Liver (tissue), 9 donors: ENCODE measurements around the gene DSCAML1. TPM values are rescaled to one million over a fixed set of nuclear protein-coding genes. Genes with fewer than 3 reads are reported as not detected.

Experiments
- DNase-seq: peaks from one replicate; pipeline ENCODE4 v3.0.0-alpha.2; 2017; ENCODE audit warnings: low spot score
- H3K27ac ChIP-seq, 2 donors: one replicate each; pipeline ENCODE4 v1.7.0; 2013; ENCODE audit warnings: inconsistent platforms in 2 of 2, low read length in 2 of 2, control low read depth in 1 of 2, low read depth in 1 of 2, mild to moderate bottlenecking in 1 of 2
- H3K27me3 ChIP-seq, 4 donors: one replicate each; pipeline versions ENCODE4 v1.6.1 to v1.7.0; 2013; ENCODE audit warnings: low read length in 3 of 4, inconsistent platforms in 1 of 4, mild to moderate bottlenecking in 1 of 4, moderate library complexity in 1 of 4; ENCODE audit not compliant: control insufficient read depth in 4 of 4, insufficient read depth in 4 of 4
- H3K36me3 ChIP-seq, 4 donors: one replicate each; pipeline versions ENCODE4 v1.6.1 to v1.7.0; 2013; ENCODE audit warnings: low read length in 3 of 4, mild to moderate bottlenecking in 3 of 4, low read depth in 1 of 4, moderate library complexity in 1 of 4; ENCODE audit not compliant: control insufficient read depth in 4 of 4, insufficient read depth in 3 of 4
- H3K4me1 ChIP-seq, 4 donors: one replicate each; pipeline versions ENCODE4 v1.6.1 to v1.7.0; 2013; ENCODE audit warnings: low read length in 3 of 4, mild to moderate bottlenecking in 3 of 4, moderate library complexity in 1 of 4; ENCODE audit not compliant: control insufficient read depth in 4 of 4, insufficient read depth in 4 of 4
- H3K4me3 ChIP-seq, 3 donors: one replicate each; pipeline versions ENCODE4 v1.6.1 to v1.7.0; 2013; ENCODE audit warnings: low read length in 3 of 3, control low read depth in 1 of 3, low read depth in 1 of 3, mild to moderate bottlenecking in 1 of 3
- H3K9ac ChIP-seq, 2 donors: one replicate each; pipeline ENCODE4 v1.7.0; 2013; ENCODE audit warnings: low read length in 2 of 2, mild to moderate bottlenecking in 2 of 2, moderate library complexity in 2 of 2, control low read depth in 1 of 2, low read depth in 1 of 2
- H3K9me3 ChIP-seq, 4 donors: one replicate each; pipeline versions ENCODE4 v1.6.1 to v1.7.0; 2013; ENCODE audit warnings: low read length in 3 of 4; ENCODE audit not compliant: control insufficient read depth in 4 of 4
- EGR1 ChIP-seq, 2 donors: IDR thresholded peaks; 2 replicates each; pipeline ENCODE4 v1.6.1; 2016 to 2018; ENCODE audit warnings: antibody characterized with exemption in 2 of 2, low read depth in 2 of 2
- FOXA1 ChIP-seq: IDR thresholded peaks from 2 replicates; pipeline ENCODE4 v1.6.1; 2016; ENCODE audit warnings: antibody characterized with exemption
- FOXA2 ChIP-seq: IDR thresholded peaks from 2 replicates; pipeline ENCODE4 v1.6.1; 2016; ENCODE audit warnings: antibody characterized with exemption
- HNF4A ChIP-seq, 2 donors: conservative IDR thresholded peaks; 2 replicates each; pipeline ENCODE4 v1.6.1; 2016; ENCODE audit warnings: antibody characterized with exemption in 2 of 2, mild to moderate bottlenecking in 2 of 2
- HNF4G ChIP-seq: IDR thresholded peaks from 2 replicates; pipeline ENCODE4 v1.6.1; 2016; ENCODE audit warnings: antibody characterized with exemption
- JUND ChIP-seq, 2 donors: IDR thresholded peaks; 2 replicates each; pipeline ENCODE4 v1.6.1; 2016; ENCODE audit warnings: antibody characterized with exemption in 2 of 2
- NR2F2 ChIP-seq: IDR thresholded peaks from 2 replicates; pipeline ENCODE4 v1.6.1; 2016; ENCODE audit warnings: antibody characterized with exemption
- RAD21 ChIP-seq, 2 donors: IDR thresholded peaks; 2 replicates each; pipeline ENCODE4 v1.6.1; 2016; ENCODE audit warnings: antibody characterized with exemption in 2 of 2, mild to moderate bottlenecking in 2 of 2
- RXRA ChIP-seq, 2 donors: IDR thresholded peaks; 2 replicates each; pipeline ENCODE4 v1.6.1; 2017 to 2018; ENCODE audit warnings: antibody characterized with exemption in 2 of 2, mild to moderate bottlenecking in 1 of 2
- SP1 ChIP-seq: IDR thresholded peaks from 2 replicates; pipeline ENCODE4 v1.6.1; 2018; ENCODE audit warnings: antibody characterized with exemption, mild to moderate bottlenecking
- TAF1 ChIP-seq: conservative IDR thresholded peaks from 2 replicates; pipeline ENCODE4 v1.6.1; 2016; ENCODE audit warnings: antibody characterized with exemption, mild to moderate bottlenecking
- YY1 ChIP-seq: IDR thresholded peaks from 2 replicates; pipeline ENCODE4 v1.6.1; 2016; ENCODE audit warnings: antibody characterized with exemption, mild to moderate bottlenecking
- WGBS: extraction: QIAGEN DNeasy Blood & Tissue Kit; methylation state at CpG from one replicate; pipeline ENCODE4 v1.1.7; 2013; 5-methylcytosine and 5-hydroxymethylcytosine counted together
- polyA plus RNA-seq, 2 donors: library from polyadenylated mRNA; stranded (reverse) in 1 of 2; unstranded in 1 of 2; fragments of 200-250 nt in 1 of 2; fragments of >200 nt in 1 of 2; fragmentation: Nextera tagmentation in 1 of 2; extraction: Ambion mirVana in 1 of 2; gene quantifications; one replicate each; pipeline versions ENCODE4 v1.2.1 to v1.2.3, GENCODE V29; 2013 to 2015
- total RNA-seq, 2 donors: library from RNA; depleted of rRNA; stranded (reverse); fragments of >200 nt; gene quantifications; one replicate each; pipeline ENCODE4 v1.2.3, GENCODE V29; 2014
- TF ChIP-seq, protein P1 (sequence below): IDR thresholded peaks from 2 replicates; pipeline ENCODE4 v1.6.1; 2016; ENCODE audit warnings: antibody characterized with exemption
- TF ChIP-seq, protein P2 (sequence below): IDR thresholded peaks from 2 replicates; pipeline ENCODE4 v1.6.1; 2016; ENCODE audit warnings: antibody characterized with exemption
- TF ChIP-seq, protein P3 (sequence below): fragments of 150-350 bp; IDR thresholded peaks from 2 replicates; pipeline ENCODE4 v1.5.1; 2017; ENCODE audit warnings: improper control_type of control experiment, low read depth, low read length; ENCODE audit not compliant: missing input control
- TF ChIP-seq, protein P4 (sequence below): IDR thresholded peaks from 2 replicates; pipeline ENCODE4 v1.6.1; 2016; ENCODE audit warnings: antibody characterized with exemption, mild to moderate bottlenecking
- TF ChIP-seq, protein P5 (sequence below): IDR thresholded peaks from 2 replicates; pipeline ENCODE4 v1.6.1; 2016; ENCODE audit warnings: antibody characterized with exemption
- donor health status: healthy.
- donor health status: healthy.
- donor health status: healthy.
- donor health status: healthy.
- donor health status: healthy.

DSCAML1 gene
- total and polyA plus RNA-seq, 4 donors: 0.07 to 0.42 (median 0.20) TPM

DNA sequence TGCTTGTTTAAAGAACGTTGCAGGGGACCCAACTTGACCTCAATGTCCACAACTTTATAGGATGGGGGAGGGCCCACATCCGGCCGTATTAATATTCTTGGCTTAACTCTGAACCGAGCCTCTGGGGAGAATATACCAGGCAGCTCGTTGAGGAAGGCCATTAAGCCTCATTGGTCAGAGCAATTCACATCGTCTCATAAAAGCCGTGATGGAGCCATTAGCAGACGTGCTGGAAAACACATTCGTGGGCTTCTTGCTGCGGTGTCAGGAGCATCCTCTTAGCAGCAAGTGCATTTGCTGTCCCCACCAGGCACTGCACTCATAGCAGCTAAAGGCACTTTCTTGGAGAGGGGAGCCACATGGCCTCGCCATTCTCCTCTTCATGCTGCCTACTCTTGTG is 14.9 kb downstream of the DSCAML1 start:
- Histone ChIP-seq H3K36me3 (no peaks in the 10 kb centered on the region), H3K27ac (no peak overlapping the region), H3K9me3 (no peaks in the 10 kb centered on the region), H3K4me3 (no peak overlapping the region), H3K27me3 (peaks cover 0 to 4% (median 0%) of the 10 kb centered on the region in 4 donors), H3K9ac (no peak overlapping the region), H3K4me1 (no peaks in the 10 kb centered on the region)
- DNase-seq: no peak
- WGBS: 66% methylated on average over 11 of the region's 11 CpGs
- TF ChIP-seq EGR1 (IDR thresholded peaks at IDR 0.05; ENCODE audit: low read depth in 2 of 2) (no peak), HNF4G (no peak), RAD21 (IDR thresholded peaks at IDR 0.05) (no peak), NR2F2 (no peak), RXRA (IDR thresholded peaks at IDR 0.05) (no peak), YY1 (no peak), SP1 (no peak), JUND (IDR thresholded peaks at IDR 0.05) (no peak), TAF1 (no peak), FOXA2 (no peak), HNF4A (conservative IDR thresholded peaks at IDR 0.05) (no peak)
- TF ChIP-seq, protein P1, sequence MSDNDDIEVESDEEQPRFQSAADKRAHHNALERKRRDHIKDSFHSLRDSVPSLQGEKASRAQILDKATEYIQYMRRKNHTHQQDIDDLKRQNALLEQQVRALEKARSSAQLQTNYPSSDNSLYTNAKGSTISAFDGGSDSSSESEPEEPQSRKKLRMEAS: no peak
- TF ChIP-seq, protein P2, sequence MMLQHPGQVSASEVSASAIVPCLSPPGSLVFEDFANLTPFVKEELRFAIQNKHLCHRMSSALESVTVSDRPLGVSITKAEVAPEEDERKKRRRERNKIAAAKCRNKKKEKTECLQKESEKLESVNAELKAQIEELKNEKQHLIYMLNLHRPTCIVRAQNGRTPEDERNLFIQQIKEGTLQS: no peak

DNA sequence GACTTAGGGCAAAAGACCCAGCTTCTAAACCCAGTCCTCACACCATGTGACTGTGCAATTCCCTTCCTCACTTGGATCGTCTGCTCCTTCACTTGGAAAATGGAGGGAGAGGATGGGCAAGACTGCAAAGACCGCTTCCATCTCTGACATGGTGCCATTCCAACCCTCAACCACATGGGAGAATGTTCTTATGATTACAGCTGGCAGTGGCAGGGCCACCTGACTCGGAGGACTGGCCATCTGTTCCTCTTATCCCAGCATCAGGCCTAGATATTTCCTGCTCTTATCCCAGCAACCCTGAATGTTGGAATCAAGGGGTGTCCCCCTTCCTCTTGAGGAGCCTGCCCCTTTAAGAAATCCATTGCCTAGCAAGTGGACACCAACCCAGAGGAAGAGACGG is 15.4 kb downstream of the DSCAML1 start:
- no peaks in the 10 kb centered on the region for H3K4me1 ChIP-seq
- no peak overlapping the region for H3K27ac ChIP-seq
- no peak for TF ChIP-seq NR2F2
- TF ChIP-seq, protein P3, sequence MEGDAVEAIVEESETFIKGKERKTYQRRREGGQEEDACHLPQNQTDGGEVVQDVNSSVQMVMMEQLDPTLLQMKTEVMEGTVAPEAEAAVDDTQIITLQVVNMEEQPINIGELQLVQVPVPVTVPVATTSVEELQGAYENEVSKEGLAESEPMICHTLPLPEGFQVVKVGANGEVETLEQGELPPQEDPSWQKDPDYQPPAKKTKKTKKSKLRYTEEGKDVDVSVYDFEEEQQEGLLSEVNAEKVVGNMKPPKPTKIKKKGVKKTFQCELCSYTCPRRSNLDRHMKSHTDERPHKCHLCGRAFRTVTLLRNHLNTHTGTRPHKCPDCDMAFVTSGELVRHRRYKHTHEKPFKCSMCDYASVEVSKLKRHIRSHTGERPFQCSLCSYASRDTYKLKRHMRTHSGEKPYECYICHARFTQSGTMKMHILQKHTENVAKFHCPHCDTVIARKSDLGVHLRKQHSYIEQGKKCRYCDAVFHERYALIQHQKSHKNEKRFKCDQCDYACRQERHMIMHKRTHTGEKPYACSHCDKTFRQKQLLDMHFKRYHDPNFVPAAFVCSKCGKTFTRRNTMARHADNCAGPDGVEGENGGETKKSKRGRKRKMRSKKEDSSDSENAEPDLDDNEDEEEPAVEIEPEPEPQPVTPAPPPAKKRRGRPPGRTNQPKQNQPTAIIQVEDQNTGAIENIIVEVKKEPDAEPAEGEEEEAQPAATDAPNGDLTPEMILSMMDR: no peak
- TF ChIP-seq RAD21 (IDR thresholded peaks at IDR 0.05): no peak
- TF ChIP-seq FOXA2: no peak
- TF ChIP-seq, protein P4, sequence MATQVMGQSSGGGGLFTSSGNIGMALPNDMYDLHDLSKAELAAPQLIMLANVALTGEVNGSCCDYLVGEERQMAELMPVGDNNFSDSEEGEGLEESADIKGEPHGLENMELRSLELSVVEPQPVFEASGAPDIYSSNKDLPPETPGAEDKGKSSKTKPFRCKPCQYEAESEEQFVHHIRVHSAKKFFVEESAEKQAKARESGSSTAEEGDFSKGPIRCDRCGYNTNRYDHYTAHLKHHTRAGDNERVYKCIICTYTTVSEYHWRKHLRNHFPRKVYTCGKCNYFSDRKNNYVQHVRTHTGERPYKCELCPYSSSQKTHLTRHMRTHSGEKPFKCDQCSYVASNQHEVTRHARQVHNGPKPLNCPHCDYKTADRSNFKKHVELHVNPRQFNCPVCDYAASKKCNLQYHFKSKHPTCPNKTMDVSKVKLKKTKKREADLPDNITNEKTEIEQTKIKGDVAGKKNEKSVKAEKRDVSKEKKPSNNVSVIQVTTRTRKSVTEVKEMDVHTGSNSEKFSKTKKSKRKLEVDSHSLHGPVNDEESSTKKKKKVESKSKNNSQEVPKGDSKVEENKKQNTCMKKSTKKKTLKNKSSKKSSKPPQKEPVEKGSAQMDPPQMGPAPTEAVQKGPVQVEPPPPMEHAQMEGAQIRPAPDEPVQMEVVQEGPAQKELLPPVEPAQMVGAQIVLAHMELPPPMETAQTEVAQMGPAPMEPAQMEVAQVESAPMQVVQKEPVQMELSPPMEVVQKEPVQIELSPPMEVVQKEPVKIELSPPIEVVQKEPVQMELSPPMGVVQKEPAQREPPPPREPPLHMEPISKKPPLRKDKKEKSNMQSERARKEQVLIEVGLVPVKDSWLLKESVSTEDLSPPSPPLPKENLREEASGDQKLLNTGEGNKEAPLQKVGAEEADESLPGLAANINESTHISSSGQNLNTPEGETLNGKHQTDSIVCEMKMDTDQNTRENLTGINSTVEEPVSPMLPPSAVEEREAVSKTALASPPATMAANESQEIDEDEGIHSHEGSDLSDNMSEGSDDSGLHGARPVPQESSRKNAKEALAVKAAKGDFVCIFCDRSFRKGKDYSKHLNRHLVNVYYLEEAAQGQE: no peak
- TF ChIP-seq, protein P5, sequence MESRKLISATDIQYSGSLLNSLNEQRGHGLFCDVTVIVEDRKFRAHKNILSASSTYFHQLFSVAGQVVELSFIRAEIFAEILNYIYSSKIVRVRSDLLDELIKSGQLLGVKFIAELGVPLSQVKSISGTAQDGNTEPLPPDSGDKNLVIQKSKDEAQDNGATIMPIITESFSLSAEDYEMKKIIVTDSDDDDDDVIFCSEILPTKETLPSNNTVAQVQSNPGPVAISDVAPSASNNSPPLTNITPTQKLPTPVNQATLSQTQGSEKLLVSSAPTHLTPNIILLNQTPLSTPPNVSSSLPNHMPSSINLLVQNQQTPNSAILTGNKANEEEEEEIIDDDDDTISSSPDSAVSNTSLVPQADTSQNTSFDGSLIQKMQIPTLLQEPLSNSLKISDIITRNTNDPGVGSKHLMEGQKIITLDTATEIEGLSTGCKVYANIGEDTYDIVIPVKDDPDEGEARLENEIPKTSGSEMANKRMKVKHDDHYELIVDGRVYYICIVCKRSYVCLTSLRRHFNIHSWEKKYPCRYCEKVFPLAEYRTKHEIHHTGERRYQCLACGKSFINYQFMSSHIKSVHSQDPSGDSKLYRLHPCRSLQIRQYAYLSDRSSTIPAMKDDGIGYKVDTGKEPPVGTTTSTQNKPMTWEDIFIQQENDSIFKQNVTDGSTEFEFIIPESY: no peak
- TF ChIP-seq HNF4G: no peak
- TF ChIP-seq HNF4A (conservative IDR thresholded peaks at IDR 0.05): no peak
- TF ChIP-seq FOXA1: no peak
- TF ChIP-seq RXRA (IDR thresholded peaks at IDR 0.05): no peak
- TF ChIP-seq YY1: no peak
- no peaks in the 10 kb centered on the region for H3K9me3 ChIP-seq
- no peak overlapping the region for H3K9ac ChIP-seq
- H3K36me3 ChIP-seq: no peaks in the 10 kb centered on the region
- no peaks in the 10 kb centered on the region for H3K27me3 ChIP-seq
- 81% methylated on average over 4 of the region's 4 CpGs for WGBS
- H3K4me3 ChIP-seq: no peak overlapping the region
- DNase-seq: no peak
